Upper lobe of left lung (tissue), 4 donors: ENCODE results near the gene UBE2C.
A peak's percentile ranks its signal among the peaks of the same experiment; 100 is the strongest.

Experiments used
- CTCF ChIP-seq, 6 experiments: fragments of 450-650 bp in 4 of 6; fragments of 200-600 bp in 2 of 6; sonication (generic) in 2 of 6; IDR thresholded peaks; one replicate each; pipeline ENCODE4 v1.5.1; 2016 to 2019; ENCODE audit warnings: antibody characterized with exemption in 6 of 6
- POLR2A ChIP-seq, 4 donors: fragments of 450-650 bp; IDR thresholded peaks; one replicate each; pipeline ENCODE4 v1.5.1; 2016 to 2017; ENCODE audit warnings: antibody characterized with exemption in 4 of 4, mild to moderate bottlenecking in 2 of 4

GRCh38 chr20:45823949-45824835 is 11.7 kb downstream of the UBE2C start:
- TF ChIP-seq CTCF (IDR thresholded peaks at IDR 0.05) (peak; percentile 18 to 63 (median 34)), POLR2A (IDR thresholded peaks at IDR 0.05) (no peak)
